Endothelial cell of umbilical vein (primary cell): ENCODE results near the gene NFATC3. TPM values are rescaled to one million over a fixed set of nuclear protein-coding genes. Genes with fewer than 3 reads are reported as not detected.

Experiments
- BruUV-seq: library from RNA; stranded (reverse); fragments of 400-500 nt; replicated peaks from 2 replicates; lab custom pipeline; 2021; lab: Mats Ljungman, UMichigan
- CTCF ChIA-PET: fragments of 300-600, 350-600 bp; sonication (Branson Sonifier 250); formaldehyde crosslinking; loops from one replicate; lab custom pipeline; 2021; ENCODE audit warnings: antibody characterized with exemption, inconsistent platforms; lab: Charles Lee
- POLR2A ChIA-PET: fragments of 300-600, 350-600 bp; sonication (Branson Sonifier 250); formaldehyde crosslinking; loops from one replicate; lab custom pipeline; 2021; ENCODE audit warnings: antibody characterized with exemption, inconsistent platforms; lab: Charles Lee
- DNase-seq: peaks from one replicate; pipeline ENCODE4 v3.0.0-alpha.2; 2011; ENCODE audit warnings: low read depth, low spot score
- FAIRE-seq: peaks from 2 replicates; lab custom pipeline; 2011; peaks lifted over from hg19 to GRCh38; lab: Jason Lieb, UNC
- H2AFZ ChIP-seq: 2 replicates; pipeline ENCODE4 v1.6.0; 2012; ENCODE audit warnings: low read depth, low read length, control low read depth, inconsistent platforms
- H3K27ac ChIP-seq: 2 replicates; pipeline ENCODE4 v1.5.1; 2011; ENCODE audit warnings: low read depth, mild to moderate bottlenecking, control low read depth, low read length, moderate library complexity; ENCODE audit not compliant: insufficient read depth
- H3K27me3 ChIP-seq, 2 experiments: 2 replicates each; pipeline versions ENCODE4 v1.6.0 to v1.6.1; 2011; ENCODE audit warnings: low read length in 2 of 2, mixed read lengths in 1 of 2; ENCODE audit not compliant: control insufficient read depth in 2 of 2, insufficient read depth in 2 of 2
- H3K36me3 ChIP-seq, 2 experiments: 2 replicates in 1 of 2; 3 replicates in 1 of 2; pipeline ENCODE4 v1.5.1; 2011; ENCODE audit warnings: low read length in 2 of 2, mild to moderate bottlenecking in 1 of 2, moderate library complexity in 1 of 2; ENCODE audit not compliant: control insufficient read depth in 2 of 2, insufficient read depth in 2 of 2; ENCODE audit errors: extremely low read depth in 1 of 2
- H3K4me1 ChIP-seq: 3 replicates; pipeline ENCODE4 v1.5.1; 2011; ENCODE audit warnings: mild to moderate bottlenecking, low read length; ENCODE audit not compliant: control insufficient read depth, insufficient read depth; ENCODE audit errors: extremely low read depth
- H3K4me2 ChIP-seq: 2 replicates; pipeline ENCODE4 v1.6.1; 2011; ENCODE audit warnings: low read length, control low read depth, mixed read lengths; ENCODE audit not compliant: insufficient read depth
- H3K4me3 ChIP-seq, 3 experiments: fragments of 200-600 bp in 1 of 3; sonication (generic), shearing (Covaris generic) in 1 of 3; replicated peaks in 1 of 3; 2 replicates each; pipeline ENCODE4 v1.5.1; 2011 to 2016; ENCODE audit warnings: control low read depth in 3 of 3, low read length in 3 of 3, mild to moderate bottlenecking in 2 of 3, inconsistent platforms in 1 of 3, low read depth in 1 of 3, moderate library complexity in 1 of 3; ENCODE audit not compliant: insufficient read depth in 1 of 3
- H3K79me2 ChIP-seq: 2 replicates; pipeline ENCODE4 v1.6.0; 2012; ENCODE audit warnings: low read length, inconsistent platforms; ENCODE audit not compliant: control insufficient read depth, insufficient read depth
- H3K9ac ChIP-seq: replicated peaks from 2 replicates; pipeline ENCODE3; 2011; ENCODE audit warnings: low read length, control low read depth; ENCODE audit not compliant: insufficient read depth; ENCODE audit errors: extremely low read depth
- H3K9me1 ChIP-seq: replicated peaks from 3 replicates; pipeline ENCODE4 v1.6.0; 2011; ENCODE audit warnings: mild to moderate bottlenecking, low read length; ENCODE audit not compliant: control insufficient read depth, insufficient read depth; ENCODE audit errors: extremely low read depth
- H3K9me3 ChIP-seq: replicated peaks from 2 replicates; pipeline ENCODE4 v1.5.1; 2012; ENCODE audit warnings: low read length, inconsistent platforms; ENCODE audit not compliant: control insufficient read depth, insufficient read depth
- H4K20me1 ChIP-seq: replicated peaks from 2 replicates; pipeline ENCODE3; 2011; ENCODE audit warnings: mild to moderate bottlenecking, low read length; ENCODE audit not compliant: control insufficient read depth, insufficient read depth; ENCODE audit errors: extremely low read depth
- EZH2 ChIP-seq: IDR thresholded peaks from 2 replicates; pipeline ENCODE4 v1.6.1; 2012; ENCODE audit warnings: borderline replicate concordance, low read depth, mild to moderate bottlenecking, moderate library complexity, low read length, inconsistent platforms; ENCODE audit not compliant: severe bottlenecking
- FOS ChIP-seq: IDR thresholded peaks from 2 replicates; pipeline ENCODE4 v1.6.1; 2011; ENCODE audit warnings: mild to moderate bottlenecking, low read length, moderate library complexity, borderline replicate concordance; ENCODE audit not compliant: insufficient read depth
- GATA2 ChIP-seq: IDR thresholded peaks from 2 replicates; pipeline ENCODE4 v1.7.0; 2011; ENCODE audit warnings: low read depth, mild to moderate bottlenecking, moderate library complexity, mixed read lengths, low read length; ENCODE audit not compliant: insufficient read length, insufficient read depth
- JUN ChIP-seq: IDR thresholded peaks from 2 replicates; pipeline ENCODE4 v1.6.1; 2011; ENCODE audit warnings: borderline replicate concordance, low read depth; ENCODE audit not compliant: insufficient read length, insufficient read depth
- MYC ChIP-seq: IDR thresholded peaks from one replicate; pipeline ENCODE4 v1.6.1; 2011; ENCODE audit warnings: mild to moderate bottlenecking, low read depth, low read length
- POLR2A ChIP-seq: IDR thresholded peaks from 2 replicates; pipeline ENCODE4 v1.6.1; 2012; ENCODE audit warnings: low read depth, mild to moderate bottlenecking, control low read depth, low read length
- POLR2AphosphoS5 ChIP-seq: IDR thresholded peaks from 2 replicates; pipeline ENCODE4 v1.6.1; 2012; ENCODE audit warnings: low read depth, mild to moderate bottlenecking, control low read depth, low read length, moderate library complexity; ENCODE audit not compliant: insufficient read depth
- dilution Hi-C: fragments of 300-500 bp; cut with MboI; formaldehyde crosslinking; loops from one replicate; pipeline ENCODE4 v1.15.0; 2019; ENCODE audit warnings: low sequenced_read_pairs; ENCODE audit not compliant: extremely low pct_ligation_motif_present
- intact Hi-C: fragments of 100-400 bp; cut with micrococcal nuclease; formaldehyde crosslinking; loops from one replicate; pipeline ENCODE4 v1.10.0; 2022
- polyA plus RNA-seq, 4 experiments: library from polyadenylated mRNA; depleted of rRNA in 3 of 4; stranded (reverse) in 3 of 4; unstranded in 1 of 4; fragments of >200 nt; gene quantifications; 2 replicates each; pipeline versions ENCODE4 v1.2.1 to v1.2.3, GENCODE V29; 2011 to 2012; ENCODE audit warnings: missing spikeins in 1 of 4
- total RNA-seq: library from RNA; stranded (reverse); gene quantifications from 2 replicates; pipeline ENCODE4 v1.2.3, GENCODE V29; 2021
- TF ChIP-seq, protein P1 (sequence below), 2 donors: IDR thresholded peaks; 1 replicate in 1 of 2; 2 replicates in 1 of 2; pipeline ENCODE4 v1.5.1; 2011; ENCODE audit warnings: low read length in 2 of 2, mild to moderate bottlenecking in 2 of 2, moderate library complexity in 2 of 2, control low read depth in 1 of 2, inconsistent platforms in 1 of 2, low read depth in 1 of 2; ENCODE audit not compliant: insufficient read depth in 1 of 2; ENCODE audit errors: extremely low read depth in 1 of 2
- TF ChIP-seq, protein P2 (sequence below): IDR thresholded peaks from 2 replicates; pipeline ENCODE4 v1.6.1; 2011; ENCODE audit not compliant: insufficient read depth, insufficient read length

Gene NFATC3
- total and polyA plus RNA-seq, 2 donors (not counting 3 experiments of a cell fraction or from before 2014, with no cell fraction given), result 15.6 to 33.1 TPM

DNA sequence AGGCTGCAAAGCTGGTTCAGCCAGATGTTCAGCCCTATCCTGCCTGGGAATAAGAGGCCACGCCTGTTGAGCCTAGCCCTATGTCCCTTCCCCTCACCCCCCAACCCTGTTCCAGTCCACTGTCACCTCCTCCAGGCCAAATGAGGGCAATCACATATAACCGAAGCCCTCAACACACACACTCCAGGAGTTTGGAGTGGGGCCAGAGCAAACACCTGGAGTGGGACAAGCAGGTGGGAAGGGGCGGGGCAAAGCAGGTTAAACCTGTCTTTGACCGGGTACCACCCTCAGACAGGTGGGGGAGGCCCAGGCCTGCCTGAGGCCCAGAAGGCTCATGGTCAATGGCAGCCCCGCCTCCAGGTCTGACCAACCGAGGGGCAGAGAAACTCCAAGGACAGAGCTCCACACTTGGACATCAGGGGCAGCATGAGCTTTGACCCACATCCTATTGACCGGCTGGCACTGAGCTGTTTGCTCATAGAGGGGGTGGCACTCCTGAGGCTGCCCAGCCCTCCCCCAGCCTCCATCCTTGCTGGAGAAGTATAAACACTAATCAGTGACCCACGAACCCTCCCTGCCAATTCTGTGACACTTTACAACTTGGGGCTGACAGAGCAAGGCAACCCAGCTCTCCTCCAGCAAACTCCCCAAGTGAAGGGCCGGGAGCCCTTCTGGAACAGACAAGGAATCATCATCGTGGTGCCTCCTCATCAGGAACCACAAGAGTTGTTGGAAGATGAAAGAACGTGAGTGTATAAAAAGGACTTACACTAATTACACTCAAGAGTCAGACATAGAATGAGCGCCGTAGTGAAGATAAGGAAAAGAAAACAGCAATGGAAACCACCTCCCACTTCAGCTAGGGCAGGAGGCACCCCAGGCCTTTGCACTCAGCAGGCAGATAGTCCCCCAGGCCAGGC is 149.3 kb downstream of the NFATC3 start:
- Histone ChIP-seq H3K79me2 (no peaks in the 10 kb centered on the region), H3K27me3 (no peaks in the 10 kb centered on the region), H3K27ac (no peak overlapping the region), H3K9me1 (no peaks in the 10 kb centered on the region), H3K9ac (no peak overlapping the region), H3K36me3 (no peaks in the 10 kb centered on the region), H3K9me3 (no peaks in the 10 kb centered on the region), H3K4me3 (no peak overlapping the region), H2AFZ (no peak overlapping the region), H3K4me1 (peaks cover 13% of the 10 kb centered on the region), H4K20me1 (no peaks in the 10 kb centered on the region), H3K4me2 (no peak overlapping the region)
- FAIRE-seq (no peak), DNase-seq (no peak)
- TF ChIP-seq, protein P1, sequence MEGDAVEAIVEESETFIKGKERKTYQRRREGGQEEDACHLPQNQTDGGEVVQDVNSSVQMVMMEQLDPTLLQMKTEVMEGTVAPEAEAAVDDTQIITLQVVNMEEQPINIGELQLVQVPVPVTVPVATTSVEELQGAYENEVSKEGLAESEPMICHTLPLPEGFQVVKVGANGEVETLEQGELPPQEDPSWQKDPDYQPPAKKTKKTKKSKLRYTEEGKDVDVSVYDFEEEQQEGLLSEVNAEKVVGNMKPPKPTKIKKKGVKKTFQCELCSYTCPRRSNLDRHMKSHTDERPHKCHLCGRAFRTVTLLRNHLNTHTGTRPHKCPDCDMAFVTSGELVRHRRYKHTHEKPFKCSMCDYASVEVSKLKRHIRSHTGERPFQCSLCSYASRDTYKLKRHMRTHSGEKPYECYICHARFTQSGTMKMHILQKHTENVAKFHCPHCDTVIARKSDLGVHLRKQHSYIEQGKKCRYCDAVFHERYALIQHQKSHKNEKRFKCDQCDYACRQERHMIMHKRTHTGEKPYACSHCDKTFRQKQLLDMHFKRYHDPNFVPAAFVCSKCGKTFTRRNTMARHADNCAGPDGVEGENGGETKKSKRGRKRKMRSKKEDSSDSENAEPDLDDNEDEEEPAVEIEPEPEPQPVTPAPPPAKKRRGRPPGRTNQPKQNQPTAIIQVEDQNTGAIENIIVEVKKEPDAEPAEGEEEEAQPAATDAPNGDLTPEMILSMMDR (IDR thresholded peaks at IDR 0.05; ENCODE audit: extremely low read depth in 1 of 2, insufficient read depth in 1 of 2, low read depth in 1 of 2, low read length in 2 of 2), result no peak
- TF ChIP-seq POLR2AphosphoS5 (no peak), EZH2 (no peak), MYC (no peak), GATA2 (no peak), JUN (no peak), FOS (no peak), POLR2A (no peak)
- TF ChIP-seq, protein P2, sequence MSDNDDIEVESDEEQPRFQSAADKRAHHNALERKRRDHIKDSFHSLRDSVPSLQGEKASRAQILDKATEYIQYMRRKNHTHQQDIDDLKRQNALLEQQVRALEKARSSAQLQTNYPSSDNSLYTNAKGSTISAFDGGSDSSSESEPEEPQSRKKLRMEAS, result no peak
- dilution Hi-C loops (no loop called here), intact Hi-C loops (no loop called here)
- CTCF ChIA-PET, result interaction anchor here (0.9 kb wide), 2 partner anchors 95 to 141 kb away, joined by 3 read pairs; no protein-coding TSS in a partner anchor
- POLR2A ChIA-PET, result interaction anchor here (0.6 kb wide), 1 partner anchor 440 kb away, joined by 4 read pairs; no protein-coding TSS in a partner anchor
- BruUV-seq, result no TSS peak
